ENCODE results near the gene MYO1A. TPM values are rescaled to one million over a fixed set of nuclear protein-coding genes. Genes with fewer than 3 reads are reported as not detected.

Gene MYO1A
- polyA plus RNA-seq, 1 donor (not counting 4 experiments of a cell fraction or from before 2014, with no cell fraction given): 0.01 TPM

GRCh38 chr12:57072661-57073060 is 22.7 kb upstream of the MYO1A start:
- Histone ChIP-seq H3K27me3 (ENCODE audit: control insufficient read depth, extremely low read depth, insufficient read depth, low read length) (no peaks in the 10 kb centered on the region), H3K36me3 (ENCODE audit: control insufficient read depth in 2 of 2, extremely low read depth in 1 of 2, insufficient read depth in 2 of 2, low read length in 2 of 2) (peaks cover 1 to 22% of the 10 kb centered on the region in 2 experiments), H3K9ac (ENCODE audit: control insufficient read depth, extremely low read depth, insufficient read depth, low read length) (no peak overlapping the region), H3K79me2 (ENCODE audit: control insufficient read depth, insufficient read depth, low read length) (peaks cover 8% of the 10 kb centered on the region), H3K9me1 (ENCODE audit: control insufficient read depth, extremely low read depth, insufficient read depth, low read length) (no peaks in the 10 kb centered on the region), H3K9me3 (ENCODE audit: control insufficient read depth, low read depth, low read length) (no peaks in the 10 kb centered on the region), H2AFZ (ENCODE audit: control insufficient read depth, low read length) (peak overlapping the region; percentile 1), H4K20me1 (ENCODE audit: control insufficient read depth, extremely low read depth, insufficient read depth, low read length) (no peaks in the 10 kb centered on the region), H3K4me3 (ENCODE audit: control insufficient read depth in 2 of 3, extremely low read depth in 1 of 3, insufficient read depth in 2 of 3, low read depth in 1 of 3, low read length in 3 of 3) (no peak overlapping the region), H3K4me1 (ENCODE audit: control insufficient read depth, extremely low read depth, insufficient read depth, low read length) (peaks cover 9% of the 10 kb centered on the region), H3K27ac (ENCODE audit: control insufficient read depth, insufficient read depth, low read length) (peak overlapping the region; percentile 13), H3K4me2 (ENCODE audit: control insufficient read depth, extremely low read depth, insufficient read depth, low read depth, low read length) (peak overlapping the region; percentile 20)
- DNase-seq (ENCODE audit: low read depth, low spot score) (no peak), FAIRE-seq (peak; percentile 34)
- dilution Hi-C loops (cut with MboI; ENCODE audit: extremely low pct_ligation_motif_present, low sequenced_read_pairs): no loop called here
- TF ChIP-seq, protein P1, sequence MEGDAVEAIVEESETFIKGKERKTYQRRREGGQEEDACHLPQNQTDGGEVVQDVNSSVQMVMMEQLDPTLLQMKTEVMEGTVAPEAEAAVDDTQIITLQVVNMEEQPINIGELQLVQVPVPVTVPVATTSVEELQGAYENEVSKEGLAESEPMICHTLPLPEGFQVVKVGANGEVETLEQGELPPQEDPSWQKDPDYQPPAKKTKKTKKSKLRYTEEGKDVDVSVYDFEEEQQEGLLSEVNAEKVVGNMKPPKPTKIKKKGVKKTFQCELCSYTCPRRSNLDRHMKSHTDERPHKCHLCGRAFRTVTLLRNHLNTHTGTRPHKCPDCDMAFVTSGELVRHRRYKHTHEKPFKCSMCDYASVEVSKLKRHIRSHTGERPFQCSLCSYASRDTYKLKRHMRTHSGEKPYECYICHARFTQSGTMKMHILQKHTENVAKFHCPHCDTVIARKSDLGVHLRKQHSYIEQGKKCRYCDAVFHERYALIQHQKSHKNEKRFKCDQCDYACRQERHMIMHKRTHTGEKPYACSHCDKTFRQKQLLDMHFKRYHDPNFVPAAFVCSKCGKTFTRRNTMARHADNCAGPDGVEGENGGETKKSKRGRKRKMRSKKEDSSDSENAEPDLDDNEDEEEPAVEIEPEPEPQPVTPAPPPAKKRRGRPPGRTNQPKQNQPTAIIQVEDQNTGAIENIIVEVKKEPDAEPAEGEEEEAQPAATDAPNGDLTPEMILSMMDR (optimal IDR thresholded peaks at IDR 0.05 in 1 of 3, IDR thresholded peaks at IDR 0.05 in 1 of 3, conservative IDR thresholded peaks at IDR 0.05 in 1 of 3; ENCODE audit: extremely low read depth in 1 of 3, insufficient read depth in 2 of 3, low read length in 3 of 3): no peak
- no peak for TF ChIP-seq EZH2 (IDR thresholded peaks at IDR 0.05; ENCODE audit: low read length)

DNA sequence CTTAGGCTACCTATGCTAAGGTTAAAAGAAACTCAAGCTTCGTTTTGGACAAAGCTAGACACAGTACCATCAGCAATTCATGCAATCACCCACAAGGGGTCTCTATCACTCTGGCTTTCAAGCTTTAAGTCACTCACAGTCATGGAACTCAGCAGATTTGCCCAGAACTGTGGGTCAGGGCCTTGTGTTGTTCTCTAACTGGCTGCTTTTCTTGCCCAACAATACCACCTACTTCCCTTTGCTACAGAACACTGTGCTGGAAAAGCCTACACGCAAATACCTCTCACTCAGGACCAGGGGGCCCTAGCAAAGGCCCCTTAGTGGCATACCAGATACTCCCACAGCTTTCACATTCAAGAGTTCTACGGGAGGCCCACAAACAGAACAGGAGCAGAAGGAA is 19.6 kb upstream of the MYO1A start:
- Histone ChIP-seq H3K4me1 (ENCODE audit: control insufficient read depth, extremely low read depth, insufficient read depth, low read length) (peaks cover 9% of the 10 kb centered on the region), H3K9ac (ENCODE audit: control insufficient read depth, extremely low read depth, insufficient read depth, low read length) (peak overlapping the region; percentile 1), H3K4me3 (ENCODE audit: control insufficient read depth in 2 of 3, extremely low read depth in 1 of 3, insufficient read depth in 2 of 3, low read depth in 1 of 3, low read length in 3 of 3) (no peak overlapping the region), H2AFZ (ENCODE audit: control insufficient read depth, low read length) (no peak overlapping the region), H3K27ac (ENCODE audit: control insufficient read depth, insufficient read depth, low read length) (peak overlapping the region; percentile 6), H3K9me1 (ENCODE audit: control insufficient read depth, extremely low read depth, insufficient read depth, low read length) (no peaks in the 10 kb centered on the region), H4K20me1 (ENCODE audit: control insufficient read depth, extremely low read depth, insufficient read depth, low read length) (no peaks in the 10 kb centered on the region), H3K79me2 (ENCODE audit: control insufficient read depth, insufficient read depth, low read length) (no peaks in the 10 kb centered on the region), H3K27me3 (ENCODE audit: control insufficient read depth, extremely low read depth, insufficient read depth, low read length) (no peaks in the 10 kb centered on the region), H3K9me3 (ENCODE audit: control insufficient read depth, low read depth, low read length) (no peaks in the 10 kb centered on the region), H3K36me3 (ENCODE audit: control insufficient read depth in 2 of 2, extremely low read depth in 1 of 2, insufficient read depth in 2 of 2, low read length in 2 of 2) (peaks cover 1 to 20% of the 10 kb centered on the region in 2 experiments), H3K4me2 (ENCODE audit: control insufficient read depth, extremely low read depth, insufficient read depth, low read depth, low read length) (no peak overlapping the region)
- DNase-seq (ENCODE audit: low read depth, low spot score) (peak; percentile 45), FAIRE-seq (peak; percentile 63)
- dilution Hi-C loops (cut with MboI; ENCODE audit: extremely low pct_ligation_motif_present, low sequenced_read_pairs): no loop called here
- TF ChIP-seq, protein P1 (optimal IDR thresholded peaks at IDR 0.05 in 1 of 3, IDR thresholded peaks at IDR 0.05 in 1 of 3, conservative IDR thresholded peaks at IDR 0.05 in 1 of 3; ENCODE audit: extremely low read depth in 1 of 3, insufficient read depth in 2 of 3, low read length in 3 of 3): peak; percentile 73 to 86 (median 77)
- TF ChIP-seq EZH2 (IDR thresholded peaks at IDR 0.05; ENCODE audit: low read length): no peak
